ENCODE data around the gene KLF5.
"Not testable (repeated sequence)": the region's sequence is repeated elsewhere in the genome, so short reads cannot be mapped to it uniquely, and the experiment has no call there.

The KLF5 gene

GRCh38 chr13:73058736-73059459, at the start of gene KLF5:
Gene KLF5 (plus strand): TSS chr13:73059005. CDS start chr13:73059328, 323 bp downstream.
- DNase-seq (ENCODE audit: low read depth, low spot score), result peak; percentile 87

- no peak for DNase-seq (ENCODE audit: low read depth, low spot score)
These were observed 47.1 kb upstream of the KLF5 start for GRCh38 chr13:73011751-73012150.

GRCh38 chr13:73015805-73016204, 43.0 kb upstream of the KLF5 start:
- no peak for DNase-seq (ENCODE audit: low read depth, low spot score)

- DNase-seq (ENCODE audit: low read depth, low spot score), result no peak
These were observed 40.5 kb upstream of the KLF5 start for GRCh38 chr13:73018336-73018735.

GRCh38 chr13:73025217-73026012, 33.4 kb upstream of the KLF5 start:
- no peak for DNase-seq (ENCODE audit: low read depth, low spot score)

- DNase-seq (ENCODE audit: low read depth, low spot score), result no peak
These were observed 23.9 kb upstream of the KLF5 start for GRCh38 chr13:73034901-73035300.

- no peak for DNase-seq (ENCODE audit: low read depth, low spot score)
These were observed 23.1 kb upstream of the KLF5 start for GRCh38 chr13:73035660-73036059.

GRCh38 chr13:73036566-73036965, 22.2 kb upstream of the KLF5 start:
- no peak for DNase-seq (ENCODE audit: low read depth, low spot score)

GRCh38 chr13:73038064-73038463, 20.7 kb upstream of the KLF5 start:
- DNase-seq (ENCODE audit: low read depth, low spot score), result no peak

GRCh38 chr13:73039201-73040108, 19.4 kb upstream of the KLF5 start:
- DNase-seq (ENCODE audit: low read depth, low spot score), result no peak

- no peak for DNase-seq (ENCODE audit: low read depth, low spot score)
These were observed 18.3 kb upstream of the KLF5 start for GRCh38 chr13:73040484-73040883.

GRCh38 chr13:73040968-73041596, 17.7 kb upstream of the KLF5 start:
- no peak for DNase-seq (ENCODE audit: low read depth, low spot score)

- DNase-seq (ENCODE audit: low read depth, low spot score), result no peak
These were observed 13.8 kb upstream of the KLF5 start for GRCh38 chr13:73045031-73045430.

GRCh38 chr13:73048615-73049014, 10.2 kb upstream of the KLF5 start:
- not testable (repeated sequence) for DNase-seq (ENCODE audit: low read depth, low spot score)

GRCh38 chr13:73054712-73055111, 4.1 kb upstream of the KLF5 start:
- no peak for DNase-seq (ENCODE audit: low read depth, low spot score)

GRCh38 chr13:73055813-73056564, 2.8 kb upstream of the KLF5 start:
- no peak for DNase-seq (ENCODE audit: low read depth, low spot score)

- DNase-seq (ENCODE audit: low read depth, low spot score), result no peak
These were observed 2.2 kb upstream of the KLF5 start for GRCh38 chr13:73056565-73056962.

GRCh38 chr13:73057284-73058063, 1.3 kb upstream of the KLF5 start:
- DNase-seq (ENCODE audit: low read depth, low spot score), result no peak

- no peak for DNase-seq (ENCODE audit: low read depth, low spot score)
These were observed 816 bp upstream of the KLF5 start for GRCh38 chr13:73058064-73058313.

- no peak for DNase-seq (ENCODE audit: low read depth, low spot score)
These were observed 421 bp upstream of the KLF5 start for GRCh38 chr13:73058432-73058735.
